BJ (cell line): ENCODE measurements around the gene RNF121. TPM values are rescaled to one million over a fixed set of nuclear protein-coding genes. Genes with fewer than 3 reads are reported as not detected.

ENCODE experiments used
- CTCF ChIA-PET: fragments of 350-600 bp; formaldehyde crosslinking; extraction: SDS; loops from one replicate; lab custom pipeline; 2021; ENCODE audit warnings: antibody characterized with exemption, inconsistent platforms; lab: Yijun Ruan, JAX
- POLR2A ChIA-PET: fragments of 300-600 bp; sonication (Branson Sonifier 250); formaldehyde crosslinking; extraction: SDS; loops from one replicate; lab custom pipeline; 2021; ENCODE audit warnings: antibody characterized with exemption; lab: Charles Lee
- DNase-seq: peaks from one replicate; pipeline ENCODE4 v3.0.0-alpha.2; 2011; ENCODE audit warnings: low read depth
- H3K27me3 ChIP-seq: 2 replicates; pipeline ENCODE4 v1.6.0; 2011; ENCODE audit warnings: low read length; ENCODE audit not compliant: control insufficient read depth, insufficient read depth
- H3K36me3 ChIP-seq: 2 replicates; pipeline ENCODE4 v1.5.1; 2011; ENCODE audit warnings: low read length; ENCODE audit not compliant: control insufficient read depth, insufficient read depth
- H3K4me3 ChIP-seq: 2 replicates; pipeline ENCODE4 v1.5.1; 2011; ENCODE audit warnings: low read depth, mild to moderate bottlenecking, control low read depth, low read length
- CTCF ChIP-seq: IDR thresholded peaks from 2 replicates; pipeline ENCODE4 v1.5.1; 2011; ENCODE audit warnings: low read depth, mild to moderate bottlenecking, control low read depth, inconsistent platforms, low read length, moderate library complexity; ENCODE audit not compliant: insufficient read depth
- polyA plus RNA-seq: library from polyadenylated mRNA; depleted of rRNA; stranded (reverse); fragments of >200 nt; gene quantifications from 2 replicates; pipeline ENCODE4 v1.2.3, GENCODE V29; 2011

RNF121 gene
- polyA plus RNA-seq, 1 experiment: 77.3 TPM

- Histone ChIP-seq H3K4me3 (no peak overlapping the region), H3K36me3 (no peaks in the 10 kb centered on the region), H3K27me3 (no peaks in the 10 kb centered on the region)
- TF ChIP-seq CTCF: no peak
- no peak for DNase-seq
- ChIA-PET POLR2A (no interaction called here), CTCF (no interaction called here)
Observed at GRCh38 chr11:71951741-71952310, 23.0 kb downstream of the RNF121 start.

- ChIA-PET POLR2A (no interaction called here), CTCF (interaction anchor here (0.6 to 4.2 kb wide), 3 partner anchors 13 to 478 kb away, joined by 3 to 15 read pairs (median 6); partner anchors contain the start of gene CLPB)
- Histone ChIP-seq H3K36me3 (peaks cover 3% of the 10 kb centered on the region; the same call in 1 of the 2 replicates), H3K4me3 (no peak overlapping the region), H3K27me3 (no peaks in the 10 kb centered on the region)
- no peak for TF ChIP-seq CTCF
- DNase-seq: no peak
Observed at GRCh38 chr11:71955898-71956456, 27.1 kb downstream of the RNF121 start.

GRCh38 chr11:71962428-71963038 is 33.7 kb downstream of the RNF121 start:
- CTCF ChIA-PET: interaction anchor here (0.6 to 0.9 kb wide), 2 partner anchors 10 to 15 kb away, joined by 4 to 6 read pairs; no protein-coding TSS in a partner anchor
- H3K4me3 ChIP-seq: no peak overlapping the region
- no peaks in the 10 kb centered on the region for H3K27me3 ChIP-seq
- no peak for TF ChIP-seq CTCF
- peaks cover 3% of the 10 kb centered on the region; the same call in 1 of the 2 replicates for H3K36me3 ChIP-seq
- POLR2A ChIA-PET: no interaction called here
- DNase-seq: no peak

GRCh38 chr11:71963468-71963867 is 34.6 kb downstream of the RNF121 start:
- no peak for TF ChIP-seq CTCF
- DNase-seq: no peak
- H3K27me3 ChIP-seq: no peaks in the 10 kb centered on the region
- CTCF ChIA-PET: interaction anchor here (0.6 kb wide), 1 partner anchor 9 kb away, joined by 4 read pairs; no protein-coding TSS in a partner anchor
- POLR2A ChIA-PET: no interaction called here
- peaks cover 3% of the 10 kb centered on the region; the same call in 1 of the 2 replicates for H3K36me3 ChIP-seq
- H3K4me3 ChIP-seq: no peak overlapping the region

GRCh38 chr11:71964641-71965040 is 35.8 kb downstream of the RNF121 start:
- TF ChIP-seq CTCF: no peak
- peaks cover 3% of the 10 kb centered on the region; the same call in 1 of the 2 replicates for H3K36me3 ChIP-seq
- no peak overlapping the region for H3K4me3 ChIP-seq
- no peaks in the 10 kb centered on the region for H3K27me3 ChIP-seq
- CTCF ChIA-PET: interaction anchor here (0.8 to 1.4 kb wide), 3 partner anchors 10 to 60 kb away, joined by 3 to 5 read pairs (median 3); no protein-coding TSS in a partner anchor
- DNase-seq: no peak
- POLR2A ChIA-PET: no interaction called here
